MM.1S (cell line): ENCODE data around the gene LBR.

Experiments
- DNase-seq: peaks from one replicate; pipeline ENCODE4 v3.0.0-alpha.2; 2015
- H2AFZ ChIP-seq: fragments of 300-600 bp; sonication (generic); 2 replicates; pipeline ENCODE4 v1.6.0; 2016; ENCODE audit warnings: antibody characterized with exemption, low read length
- H3F3A ChIP-seq: fragments of 300-600 bp; sonication (generic); 2 replicates; pipeline ENCODE4 v1.6.1; 2016; ENCODE audit warnings: mild to moderate bottlenecking, antibody characterized with exemption, low read length, moderate library complexity, mixed read lengths; ENCODE audit not compliant: insufficient read depth
- H3K27ac ChIP-seq: fragments of 300-600 bp; sonication (generic); 2 replicates; pipeline ENCODE4 v1.5.1; 2016; ENCODE audit warnings: mild to moderate bottlenecking, low read length
- H3K27me3 ChIP-seq: fragments of 300-600 bp; sonication (generic); replicated peaks from 2 replicates; pipeline ENCODE4 v1.6.0; 2016; ENCODE audit warnings: low read length; ENCODE audit not compliant: insufficient read depth
- H3K36me3 ChIP-seq: fragments of 300-600 bp; sonication (generic); replicated peaks from 2 replicates; pipeline ENCODE4 v1.6.1; 2016; ENCODE audit warnings: mild to moderate bottlenecking, low read length, mixed read lengths; ENCODE audit not compliant: insufficient read depth
- H3K4me1 ChIP-seq: fragments of 300-600 bp; sonication (generic); 2 replicates; pipeline ENCODE4 v1.6.1; 2016; ENCODE audit warnings: low read length, mixed read lengths
- H3K4me2 ChIP-seq: fragments of 300-600 bp; sonication (generic); 2 replicates; pipeline ENCODE4 v1.6.0; 2016; ENCODE audit warnings: low read depth, low read length
- H3K4me3 ChIP-seq: fragments of 300-600 bp; sonication (generic); 2 replicates; pipeline ENCODE4 v1.5.1; 2016; ENCODE audit warnings: low read length, mixed read lengths
- H3K79me2 ChIP-seq: fragments of 300-600 bp; sonication (generic); 2 replicates; pipeline ENCODE4 v1.6.1; 2016; ENCODE audit warnings: mixed run types, low read length, mixed read lengths
- H3K9ac ChIP-seq: fragments of 300-600 bp; sonication (generic); 2 replicates; pipeline ENCODE4 v1.6.1; 2016; ENCODE audit warnings: low read length, mixed read lengths
- H3K9me2 ChIP-seq: fragments of 300-600 bp; sonication (generic); replicated peaks from 2 replicates; pipeline ENCODE4 v1.6.1; 2016; ENCODE audit warnings: mild to moderate bottlenecking, low read length, mixed read lengths; ENCODE audit not compliant: insufficient read depth
- H3K9me3 ChIP-seq: fragments of 300-600 bp; sonication (generic); replicated peaks from 2 replicates; pipeline ENCODE4 v1.6.1; 2016; ENCODE audit warnings: mild to moderate bottlenecking, low read length, mixed read lengths; ENCODE audit not compliant: insufficient read depth
- H4K20me1 ChIP-seq: fragments of 300-600 bp; sonication (generic); 2 replicates; pipeline ENCODE4 v1.6.1; 2016; ENCODE audit warnings: mild to moderate bottlenecking, low read length, moderate library complexity, mixed read lengths; ENCODE audit not compliant: insufficient read depth
- CTCF ChIP-seq: fragments of 300-600 bp; sonication (generic); IDR thresholded peaks from 2 replicates; pipeline ENCODE4 v1.5.1; 2016; ENCODE audit warnings: antibody characterized with exemption, low read length, mixed read lengths
- EZH2 ChIP-seq: fragments of 300-600 bp; sonication (generic); optimal IDR thresholded peaks from 2 replicates; pipeline ENCODE3; 2017; ENCODE audit warnings: low read depth, mild to moderate bottlenecking, antibody characterized with exemption, low read length, mixed read lengths
- EZH2phosphoT487 ChIP-seq: fragments of 300-600 bp; sonication (generic); IDR thresholded peaks from 2 replicates; pipeline ENCODE4 v1.6.1; 2018; ENCODE audit warnings: antibody characterized with exemption, low read length

LBR gene

GRCh38 chr1:225428881-225429455, 1.1 kb upstream of the LBR start:
- H3K36me3 ChIP-seq = no peaks in the 10 kb centered on the region; the same call in 1 of the 2 replicates
- peaks cover 23% of the 10 kb centered on the region for H4K20me1 ChIP-seq
- no peaks in the 10 kb centered on the region for H3K27me3 ChIP-seq
- TF ChIP-seq EZH2phosphoT487 = no peak
- TF ChIP-seq EZH2 = no peak
- TF ChIP-seq CTCF = no peak
- peak overlapping the region; percentile 66 for H3K4me2 ChIP-seq
- H3K9me3 ChIP-seq = no peaks in the 10 kb centered on the region
- no peaks in the 10 kb centered on the region for H3K9me2 ChIP-seq
- peak overlapping the region; percentile 90 for H2AFZ ChIP-seq
- H3K27ac ChIP-seq = peak overlapping the region; percentile 92
- DNase-seq = no peak
- H3K4me3 ChIP-seq = peak overlapping the region; percentile 98
- peak overlapping the region; percentile 90 for H3K9ac ChIP-seq
- peaks cover 22% of the 10 kb centered on the region for H3K4me1 ChIP-seq
- peaks cover 39% of the 10 kb centered on the region for H3K79me2 ChIP-seq
- peaks cover 23% of the 10 kb centered on the region for H3F3A ChIP-seq

GRCh38 chr1:225428068-225428880, 436 bp upstream of the LBR start:
- Histone ChIP-seq H2AFZ (peak overlapping the region; percentile 90), H3K79me2 (peaks cover 46% of the 10 kb centered on the region), H3K9me2 (no peaks in the 10 kb centered on the region), H3K9me3 (no peaks in the 10 kb centered on the region), H4K20me1 (peaks cover 30% of the 10 kb centered on the region), H3K9ac (peak overlapping the region; percentile 90), H3K4me3 (peak overlapping the region; percentile 98), H3K27me3 (no peaks in the 10 kb centered on the region), H3K4me2 (peak overlapping the region; percentile 66), H3K4me1 (peaks cover 27% of the 10 kb centered on the region), H3F3A (peaks cover 23% of the 10 kb centered on the region), H3K27ac (peak overlapping the region; percentile 92), H3K36me3 (no peaks in the 10 kb centered on the region; the same call in 1 of the 2 replicates)
- peak; percentile 97 for DNase-seq
- TF ChIP-seq EZH2phosphoT487 (no peak), CTCF (no peak), EZH2 (no peak)

- Histone ChIP-seq H2AFZ (peak overlapping the region; percentile 46), H3K9ac (peak overlapping the region; percentile 88), H3F3A (peaks cover 23% of the 10 kb centered on the region), H3K36me3 (peaks cover 8% of the 10 kb centered on the region; the same call in 1 of the 2 replicates), H3K4me3 (peak overlapping the region; percentile 98), H3K9me2 (no peaks in the 10 kb centered on the region), H3K27me3 (no peaks in the 10 kb centered on the region), H3K27ac (peak overlapping the region; percentile 92; the same call in 1 of the 2 replicates), H3K79me2 (peaks cover 63% of the 10 kb centered on the region), H3K4me1 (peaks cover 27% of the 10 kb centered on the region), H4K20me1 (peaks cover 40% of the 10 kb centered on the region), H3K9me3 (no peaks in the 10 kb centered on the region), H3K4me2 (peak overlapping the region; percentile 83)
- peak; percentile 63 for DNase-seq
- no peak for TF ChIP-seq CTCF
- TF ChIP-seq EZH2phosphoT487 = no peak
- TF ChIP-seq EZH2 = no peak
These were observed 1.2 kb downstream of the LBR start for GRCh38 chr1:225426395-225427234.
